CD8-positive, alpha-beta memory T cell (primary cell): ENCODE measurements around the gene TFR2. TPM values are rescaled to one million over a fixed set of nuclear protein-coding genes. Genes with fewer than 3 reads are reported as not detected.

ENCODE experiments used
- CTCF ChIA-PET: fragments of 350-600 bp; sonication (Branson Sonifier 250); formaldehyde crosslinking; loops from one replicate; lab custom pipeline; 2021; ENCODE audit warnings: antibody characterized with exemption; lab: Charles Lee
- POLR2A ChIA-PET: fragments of 350-600 bp; sonication (Branson Sonifier 250); formaldehyde crosslinking; loops from one replicate; lab custom pipeline; 2021; ENCODE audit warnings: antibody characterized with exemption; lab: Charles Lee
- DNase-seq, 5 donors: peaks; one replicate each; pipeline versions ENCODE4 v3.0.0 to v3.0.0-alpha.2; 2020 to 2022; ENCODE audit warnings: mixed read lengths in 1 of 5
- H3K27ac ChIP-seq: one replicate; pipeline ENCODE4 v1.7.0; 2013; ENCODE audit warnings: low read depth, mild to moderate bottlenecking, low read length, moderate library complexity
- H3K27me3 ChIP-seq: 2 replicates; pipeline ENCODE4 v1.7.0; 2013; ENCODE audit warnings: low read length, mild to moderate bottlenecking; ENCODE audit not compliant: insufficient read depth, poor library complexity, severe bottlenecking
- H3K36me3 ChIP-seq: 2 replicates; pipeline ENCODE4 v1.7.0; 2013; ENCODE audit warnings: mild to moderate bottlenecking, low read length, moderate library complexity; ENCODE audit not compliant: insufficient read depth
- H3K4me1 ChIP-seq: 2 replicates; pipeline ENCODE4 v1.7.0; 2013; ENCODE audit warnings: mild to moderate bottlenecking, low read length, moderate library complexity; ENCODE audit not compliant: insufficient read depth
- H3K4me3 ChIP-seq: 2 replicates; pipeline ENCODE4 v1.7.0; 2013; ENCODE audit warnings: mild to moderate bottlenecking, low read length
- H3K9me3 ChIP-seq: 2 replicates; pipeline ENCODE4 v1.7.0; 2013; ENCODE audit warnings: mild to moderate bottlenecking, low read length
- H3K27ac Mint-ChIP-seq, 8 donors: one replicate each; pipeline ENCODE4 v1.8.0; 2020 to 2021; ENCODE audit warnings: mixed read lengths in 8 of 8, mild to moderate bottlenecking in 6 of 8, inconsistent platforms in 3 of 8, moderate library complexity in 3 of 8
- H3K27me3 Mint-ChIP-seq, 2 donors: one replicate each; pipeline ENCODE4 v1.8.0; 2020 to 2021; ENCODE audit warnings: mixed read lengths in 2 of 2, mild to moderate bottlenecking in 1 of 2, moderate library complexity in 1 of 2
- H3K36me3 Mint-ChIP-seq, 3 donors: one replicate each; pipeline ENCODE4 v1.8.0; 2020 to 2021; ENCODE audit warnings: mixed read lengths in 3 of 3, inconsistent platforms in 1 of 3, mild to moderate bottlenecking in 1 of 3
- H3K4me1 Mint-ChIP-seq, 3 donors: one replicate each; pipeline ENCODE4 v1.8.0; 2020 to 2021; ENCODE audit warnings: mixed read lengths in 3 of 3, inconsistent platforms in 1 of 3, mild to moderate bottlenecking in 1 of 3
- H3K4me3 Mint-ChIP-seq, 7 donors: one replicate each; pipeline ENCODE4 v1.8.0; 2020 to 2021; ENCODE audit warnings: mixed read lengths in 7 of 7, mild to moderate bottlenecking in 6 of 7, moderate library complexity in 4 of 7, inconsistent platforms in 2 of 7
- H3K9me3 Mint-ChIP-seq, 5 donors: one replicate each; pipeline ENCODE4 v1.8.0; 2020 to 2022; ENCODE audit warnings: mixed read lengths in 5 of 5, mild to moderate bottlenecking in 3 of 5, moderate library complexity in 2 of 5, inconsistent platforms in 1 of 5
- polyA plus RNA-seq: library from polyadenylated mRNA; unstranded; fragments of 300-500 nt; fragmentation: Illumina TruSeq; gene quantifications from one replicate; pipeline ENCODE4 v1.2.3, GENCODE V29; 2021
- total RNA-seq, 2 experiments: library from RNA; stranded (reverse); gene quantifications; one replicate each; pipeline ENCODE4 v1.2.3, GENCODE V29; 2021

TFR2 gene
- total and polyA plus RNA-seq, 3 experiments from 2014 or later, result 2.7 to 17.7 (median 14.6) TPM

DNA sequence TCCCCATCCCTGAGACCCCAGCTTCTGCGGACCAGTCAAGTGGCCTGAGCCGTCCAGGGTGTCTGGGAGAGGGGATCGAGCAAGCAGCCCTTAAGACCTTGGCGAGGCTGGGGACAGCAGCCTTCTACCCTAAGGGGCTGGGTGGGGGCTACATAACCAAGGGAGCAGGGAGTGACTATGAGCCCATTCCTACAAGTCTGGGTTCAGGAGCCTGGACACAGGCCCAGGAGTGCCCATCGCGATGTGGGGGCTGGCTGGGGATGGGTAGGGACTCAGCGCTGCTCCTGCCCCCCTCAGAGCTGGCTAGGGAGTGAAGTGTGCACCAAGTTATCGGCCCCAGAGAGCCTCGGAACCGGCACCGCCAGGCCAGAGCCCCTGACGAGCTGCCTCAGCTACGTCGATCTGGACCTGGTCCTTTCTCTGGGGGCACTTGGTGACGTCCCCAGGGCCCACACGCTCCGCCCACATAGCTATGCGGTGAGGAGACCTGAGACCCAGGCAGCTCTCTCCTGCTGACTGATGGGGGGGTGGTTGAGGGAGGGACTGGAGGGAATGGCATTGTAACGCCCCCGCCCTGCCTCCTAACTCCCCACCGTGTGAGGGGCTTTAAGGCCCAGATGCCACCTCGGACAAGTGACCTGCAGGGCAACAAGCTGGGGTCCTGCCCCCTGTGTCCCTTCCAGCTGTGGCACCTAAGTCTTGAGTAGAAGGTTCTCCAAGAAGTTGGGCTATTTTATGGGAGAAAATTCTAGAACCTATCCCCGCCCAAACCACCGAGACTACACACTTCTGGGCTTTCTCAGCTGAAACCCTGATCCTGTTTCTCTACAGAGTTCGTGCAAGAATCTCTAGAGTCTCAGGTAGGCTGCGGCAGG lies 70.2 kb downstream of the TFR2 start:
- H3K9me3 ChIP-seq, result no peaks in the 10 kb centered on the region
- H3K36me3 ChIP-seq, result peaks cover 12% of the 10 kb centered on the region
- no peak overlapping the region for H3K4me3 ChIP-seq
- no peak for DNase-seq
- Mint-ChIP-seq H3K27me3 (no peaks in the 10 kb centered on the region), H3K9me3 (no peaks in the 10 kb centered on the region), H3K27ac (peak overlapping the region in 3 of 8 donors; percentile 33 to 88 (median 59)), H3K4me3 (peak overlapping the region in 3 of 7 donors; percentile 44 to 62 (median 48)), H3K36me3 (peaks cover 0 to 39% (median 2%) of the 10 kb centered on the region in 3 donors), H3K4me1 (peaks cover 26 to 48% (median 30%) of the 10 kb centered on the region in 3 donors)
- H3K4me1 ChIP-seq, result peaks cover 45% of the 10 kb centered on the region
- ChIA-PET CTCF (interaction anchor here (0.6 to 1.8 kb wide), 8 partner anchors 8 to 120 kb away, joined by 3 to 14 read pairs (median 4); no protein-coding TSS in a partner anchor), POLR2A (interaction anchor here (0.6 to 3.3 kb wide), 6 partner anchors 13 to 451 kb away, joined by 3 to 42 read pairs (median 4); partner anchors contain the start of genes AGFG2, FBXO24 and LRCH4)
- H3K27ac ChIP-seq, result no peak overlapping the region
- H3K27me3 ChIP-seq, result no peaks in the 10 kb centered on the region

Other genes starting within 250 kb of the TFR2 start
- gene ZCWPW1, start 212.8 kb downstream of the TFR2 start, total RNA-seq, result 1 to 10 TPM; 4.3 to 5.0 TPM
- 6.5 TPM for gene ZCWPW1, start 212.8 kb downstream of the TFR2 start, polyA plus RNA-seq
- 10 to 100 TPM; 75.9 to 78.8 TPM for gene MEPCE, start 211.7 kb downstream of the TFR2 start, total RNA-seq
- 13.6 TPM for gene MEPCE, start 211.7 kb downstream of the TFR2 start, polyA plus RNA-seq
- 10 to 100 TPM; 41.4 to 46.3 TPM for gene PPP1R35, start 205.1 kb downstream of the TFR2 start, total RNA-seq
- gene PPP1R35, start 205.1 kb downstream of the TFR2 start, polyA plus RNA-seq, result 50.2 TPM
- 1 to 10 TPM in 1 of 2 experiments, under 1 TPM in 1; 1.00 to 1.7 TPM for gene SPACDR, start 177.3 kb downstream of the TFR2 start, total RNA-seq
- 0.56 TPM for gene SPACDR, start 177.3 kb downstream of the TFR2 start, polyA plus RNA-seq
- 10 to 100 TPM; 96.2 to 99.1 TPM for gene TSC22D4, start 162.3 kb downstream of the TFR2 start, total RNA-seq
- 40.5 TPM for gene TSC22D4, start 162.3 kb downstream of the TFR2 start, polyA plus RNA-seq
- gene NYAP1, start 157.6 kb downstream of the TFR2 start, total RNA-seq, result under 1 TPM; 0.13 to 0.18 TPM
- not detected for gene NYAP1, start 157.6 kb downstream of the TFR2 start, polyA plus RNA-seq
- gene AGFG2, start 102.3 kb downstream of the TFR2 start, total RNA-seq, result 10 to 100 TPM; 60.5 to 63.1 TPM
- 36.2 TPM for gene AGFG2, start 102.3 kb downstream of the TFR2 start, polyA plus RNA-seq
- gene SAP25, start 67.7 kb downstream of the TFR2 start, total RNA-seq, result 10 to 100 TPM; 13.9 to 14.3 TPM
- 0.56 TPM for gene SAP25, start 67.7 kb downstream of the TFR2 start, polyA plus RNA-seq
- gene LRCH4, start 55.4 kb downstream of the TFR2 start, total RNA-seq, result 100 to 1,000 TPM; 101 to 109 TPM
- gene LRCH4, start 55.4 kb downstream of the TFR2 start, polyA plus RNA-seq, result 153 TPM
- gene FBXO24, start 55.2 kb downstream of the TFR2 start, total RNA-seq, result under 1 TPM; 0.47 to 0.50 TPM
- gene FBXO24, start 55.2 kb downstream of the TFR2 start, polyA plus RNA-seq, result not detected
- gene PCOLCE, start 39.2 kb downstream of the TFR2 start, total RNA-seq, result 1 to 10 TPM; 6.8 TPM
- 1.6 TPM for gene PCOLCE, start 39.2 kb downstream of the TFR2 start, polyA plus RNA-seq
- 10 to 100 TPM; 16.2 to 16.3 TPM for gene MOSPD3, start 29.0 kb downstream of the TFR2 start, total RNA-seq
- 29.7 TPM for gene MOSPD3, start 29.0 kb downstream of the TFR2 start, polyA plus RNA-seq
- gene ACTL6B, start 14.9 kb upstream of the TFR2 start, total RNA-seq, result not detected
- gene ACTL6B, start 14.9 kb upstream of the TFR2 start, polyA plus RNA-seq, result not detected
- gene GNB2, start 32.2 kb upstream of the TFR2 start, total RNA-seq, result 100 to 1,000 TPM; 253 to 262 TPM
- 62.9 TPM for gene GNB2, start 32.2 kb upstream of the TFR2 start, polyA plus RNA-seq
- 10 to 100 TPM; 51.4 to 54.7 TPM for gene GIGYF1, start 52.7 kb upstream of the TFR2 start, total RNA-seq
- gene GIGYF1, start 52.7 kb upstream of the TFR2 start, polyA plus RNA-seq, result 3.2 TPM
- gene POP7, start 64.6 kb upstream of the TFR2 start, total RNA-seq, result 10 to 100 TPM; 79.7 to 83.3 TPM
- gene POP7, start 64.6 kb upstream of the TFR2 start, polyA plus RNA-seq, result 51.7 TPM
- under 1 TPM in 1 of 2 experiments, not detected in 1; 0.22 TPM for gene EPO, start 78.9 kb upstream of the TFR2 start, total RNA-seq
- gene EPO, start 78.9 kb upstream of the TFR2 start, polyA plus RNA-seq, result not detected
- not detected for gene ZAN, start 92.0 kb upstream of the TFR2 start, total RNA-seq
- not detected for gene ZAN, start 92.0 kb upstream of the TFR2 start, polyA plus RNA-seq
- gene EPHB4, start 186.0 kb upstream of the TFR2 start, total RNA-seq, result 1 to 10 TPM; 2.5 to 2.9 TPM
- gene EPHB4, start 186.0 kb upstream of the TFR2 start, polyA plus RNA-seq, result not detected
- 10 to 100 TPM; 24.7 to 29.1 TPM for gene SLC12A9, start 211.2 kb upstream of the TFR2 start, total RNA-seq
- gene SLC12A9, start 211.2 kb upstream of the TFR2 start, polyA plus RNA-seq, result 9.5 TPM
- 10 to 100 TPM; 36.8 to 37.7 TPM for gene TRIP6, start 225.8 kb upstream of the TFR2 start, total RNA-seq
- 2.0 TPM for gene TRIP6, start 225.8 kb upstream of the TFR2 start, polyA plus RNA-seq
- gene SRRT, start 233.6 kb upstream of the TFR2 start, total RNA-seq, result 100 to 1,000 TPM; 285 to 290 TPM
- gene SRRT, start 233.6 kb upstream of the TFR2 start, polyA plus RNA-seq, result 90.7 TPM
- gene UFSP1, start 248.2 kb upstream of the TFR2 start, total RNA-seq, result 1 to 10 TPM; 3.1 to 4.0 TPM
- gene UFSP1, start 248.2 kb upstream of the TFR2 start, polyA plus RNA-seq, result 2.1 TPM